GM18499 (cell line): ENCODE data around the gene C5orf15.
"Not testable (repeated sequence)": the region's sequence is repeated elsewhere in the genome, so short reads cannot be mapped to it uniquely, and the experiment has no call there.

Experiments used
- ATAC-seq: cut with Tn5 transposase; IDR thresholded peaks from one replicate; pipeline ENCODE4 v1.9.1; 2021; ENCODE audit warnings: moderate number of reproducible peaks; ENCODE audit not compliant: insufficient read depth, unreplicated experiment

C5orf15 gene

GRCh38 chr5:133994990-133995333, 26.5 kb upstream of the C5orf15 start:
- ATAC-seq = no peak

- ATAC-seq = no peak
Measured at GRCh38 chr5:133994297-133994989, 26.0 kb upstream of the C5orf15 start.

GRCh38 chr5:133993185-133993936, 24.9 kb upstream of the C5orf15 start:
- ATAC-seq = no peak

GRCh38 chr5:133992429-133993155, 24.2 kb upstream of the C5orf15 start:
- no peak for ATAC-seq

- no peak for ATAC-seq
Measured at GRCh38 chr5:133991171-133991910, 22.9 kb upstream of the C5orf15 start.

GRCh38 chr5:133990396-133990795, 22.0 kb upstream of the C5orf15 start:
- no peak for ATAC-seq

- no peak for ATAC-seq
Measured at GRCh38 chr5:133985540-133986180, 17.2 kb upstream of the C5orf15 start.

GRCh38 chr5:133983674-133984073, 15.2 kb upstream of the C5orf15 start:
- ATAC-seq = no peak

- no peak for ATAC-seq
Measured at GRCh38 chr5:133981714-133982113, 13.3 kb upstream of the C5orf15 start.

GRCh38 chr5:133980652-133981051, 12.2 kb upstream of the C5orf15 start:
- ATAC-seq = no peak

GRCh38 chr5:133978943-133979342, 10.5 kb upstream of the C5orf15 start:
- no peak for ATAC-seq

GRCh38 chr5:133977858-133978257, 9.4 kb upstream of the C5orf15 start:
- no peak for ATAC-seq

- no peak for ATAC-seq
Measured at GRCh38 chr5:133977161-133977787, 8.8 kb upstream of the C5orf15 start.

- not testable (repeated sequence) for ATAC-seq
Measured at GRCh38 chr5:133975546-133975945, 7.1 kb upstream of the C5orf15 start.

GRCh38 chr5:133974142-133974541, 5.7 kb upstream of the C5orf15 start:
- no peak for ATAC-seq

- ATAC-seq = no peak
Measured at GRCh38 chr5:133970325-133970909, 2.0 kb upstream of the C5orf15 start.

- no peak for ATAC-seq
Measured at GRCh38 chr5:133969654-133970324, 1.4 kb upstream of the C5orf15 start.

GRCh38 chr5:133967698-133968203, 674 bp downstream of the C5orf15 start:
- no peak for ATAC-seq

- ATAC-seq = no peak
Measured at GRCh38 chr5:133967124-133967523, 1.3 kb downstream of the C5orf15 start.
